GM21447 (cell line): Measurements from ENCODE around the gene NEDD8.

Experiments used
- ATAC-seq: cut with Tn5 transposase; IDR thresholded peaks from one replicate; pipeline ENCODE4 v1.9.1; 2021; ENCODE audit not compliant: unreplicated experiment

NEDD8 gene

GRCh38 chr14:24198814-24199524, 33.2 kb downstream of the NEDD8 start:
- ATAC-seq, result no peak

- ATAC-seq, result no peak
Measured at GRCh38 chr14:24197056-24197450, 35.1 kb downstream of the NEDD8 start.

GRCh38 chr14:24196071-24197055, 35.8 kb downstream of the NEDD8 start:
- ATAC-seq, result peak; percentile 35

- peak; percentile 86 for ATAC-seq
Measured at GRCh38 chr14:24195186-24196070, 36.7 kb downstream of the NEDD8 start, which contains the start of gene TM9SF1. Gene TM9SF1 (minus strand): TSS chr14:24195441. CDS start chr14:24195019, 422 bp downstream.

- no peak for ATAC-seq
Measured at GRCh38 chr14:24194873-24195185, 37.3 kb downstream of the NEDD8 start.

- ATAC-seq, result no peak
Measured at GRCh38 chr14:24194186-24194872, 37.8 kb downstream of the NEDD8 start.

GRCh38 chr14:24192933-24193332, 39.2 kb downstream of the NEDD8 start:
- no peak for ATAC-seq

- no peak for ATAC-seq
Measured at GRCh38 chr14:24190416-24190815, 41.8 kb downstream of the NEDD8 start.

GRCh38 chr14:24189460-24189859, 42.7 kb downstream of the NEDD8 start:
- no peak for ATAC-seq

- no peak for ATAC-seq
Measured at GRCh38 chr14:24189059-24189375, 43.1 kb downstream of the NEDD8 start.

GRCh38 chr14:24188251-24189058, 43.7 kb downstream of the NEDD8 start, which contains the start of gene IPO4:
Gene IPO4 (minus strand): TSS chr14:24188816. CDS start chr14:24188787, 29 bp downstream.
- peak; percentile 93 for ATAC-seq

- ATAC-seq, result no peak
Measured at GRCh38 chr14:24187539-24187915, 44.6 kb downstream of the NEDD8 start.

GRCh38 chr14:24186831-24187538, 45.2 kb downstream of the NEDD8 start:
- no peak for ATAC-seq

- ATAC-seq, result no peak
Measured at GRCh38 chr14:24185741-24186140, 46.4 kb downstream of the NEDD8 start.

- no peak for ATAC-seq
Measured at GRCh38 chr14:24185026-24185425, 47.1 kb downstream of the NEDD8 start.

- no peak for ATAC-seq
Measured at GRCh38 chr14:24184104-24184970, 47.8 kb downstream of the NEDD8 start.

- ATAC-seq, result no peak
Measured at GRCh38 chr14:24183014-24183481, 49.1 kb downstream of the NEDD8 start.
